SK-N-SH (cell line): Measurements from ENCODE around the gene FAM161A. TPM values are rescaled to one million over a fixed set of nuclear protein-coding genes. Genes with fewer than 3 reads are reported as not detected.
"Not testable (repeated sequence)": the region's sequence is repeated elsewhere in the genome, so short reads cannot be mapped to it uniquely, and the experiment has no call there.

ENCODE experiments used
- CTCF ChIA-PET: fragments of 300-600, 350-600 bp; formaldehyde crosslinking; extraction: SDS; loops from one replicate; lab custom pipeline; 2021; lab: Yijun Ruan, JAX
- POLR2A ChIA-PET: fragments of 350-600 bp; sonication (Branson Sonifier 250); formaldehyde crosslinking; extraction: SDS; loops from one replicate; lab custom pipeline; 2020; ENCODE audit warnings: antibody characterized with exemption, inconsistent platforms; lab: Yijun Ruan, JAX
- DNase-seq: peaks from one replicate; pipeline ENCODE4 v3.0.0; 2012
- H2AFZ ChIP-seq: fragments of 200-600 bp; sonication (generic); 2 replicates; pipeline ENCODE4 v1.8.1; 2016; ENCODE audit warnings: antibody characterized with exemption, mild to moderate bottlenecking, low read depth
- H3F3A ChIP-seq: fragments of 200-600 bp; sonication (generic); replicated peaks from 2 replicates; pipeline ENCODE3; 2016; ENCODE audit warnings: antibody characterized with exemption, mild to moderate bottlenecking; ENCODE audit not compliant: insufficient read depth
- H3K27ac ChIP-seq, 2 experiments: fragments of 200-500 bp in 1 of 2; fragments of 200-600 bp in 1 of 2; sonication (Bioruptor generic) in 1 of 2; sonication (generic), shearing (Covaris generic) in 1 of 2; 2 replicates each; pipeline versions ENCODE4 v1.5.1 to v1.6.1; 2014 to 2016; ENCODE audit warnings: low read depth in 2 of 2, inconsistent platforms in 1 of 2, low read length in 1 of 2, mild to moderate bottlenecking in 1 of 2, mixed read lengths in 1 of 2
- H3K27me3 ChIP-seq: fragments of 200-600 bp; sonication (generic), shearing (Covaris generic); 2 replicates; pipeline ENCODE4 v1.6.1; 2016; ENCODE audit warnings: mixed run types; ENCODE audit not compliant: insufficient read depth
- H3K36me3 ChIP-seq, 2 experiments: fragments of 200-500 bp in 1 of 2; fragments of 200-600 bp in 1 of 2; sonication (Bioruptor generic) in 1 of 2; sonication (generic) in 1 of 2; replicated peaks in 1 of 2; 2 replicates each; pipeline versions ENCODE3 to v1.5.1; 2014 to 2016; ENCODE audit warnings: low read length in 1 of 2, mild to moderate bottlenecking in 1 of 2; ENCODE audit not compliant: insufficient read depth in 2 of 2, control insufficient read depth in 1 of 2
- H3K4me1 ChIP-seq, 2 experiments: fragments of 200-500 bp in 1 of 2; fragments of 200-600 bp in 1 of 2; sonication (Bioruptor generic) in 1 of 2; sonication (generic), shearing (Covaris generic) in 1 of 2; 2 replicates each; pipeline versions ENCODE4 v1.5.1 to v1.6.1; 2014 to 2016; ENCODE audit warnings: low read depth in 1 of 2, low read length in 1 of 2, mixed run types in 1 of 2; ENCODE audit not compliant: insufficient read depth in 2 of 2, control insufficient read depth in 1 of 2
- H3K4me2 ChIP-seq: fragments of 200-600 bp; sonication (generic), shearing (Covaris generic); 2 replicates; pipeline ENCODE4 v1.6.1; 2017; ENCODE audit warnings: mixed run types
- H3K4me3 ChIP-seq, 2 experiments: fragments of 200-500 bp in 1 of 2; fragments of 200-600 bp in 1 of 2; sonication (Bioruptor generic) in 1 of 2; sonication (generic), shearing (Covaris generic) in 1 of 2; 2 replicates each; pipeline versions ENCODE4 v1.5.1 to v1.8.1; 2014 to 2016; ENCODE audit warnings: low read depth in 2 of 2, inconsistent platforms in 1 of 2, low read length in 1 of 2, mild to moderate bottlenecking in 1 of 2, mixed read lengths in 1 of 2, moderate library complexity in 1 of 2
- H3K79me2 ChIP-seq: fragments of 200-600 bp; sonication (generic); 2 replicates; pipeline ENCODE4 v1.8.1; 2017; ENCODE audit warnings: mild to moderate bottlenecking; ENCODE audit not compliant: insufficient read depth
- H3K9ac ChIP-seq: fragments of 200-600 bp; sonication (generic); 2 replicates; pipeline ENCODE4 v1.6.1; 2017; ENCODE audit warnings: mixed run types
- H3K9me2 ChIP-seq: fragments of 200-600 bp; sonication (generic); 2 replicates; pipeline ENCODE4 v1.6.1; 2017; ENCODE audit warnings: mixed run types
- H3K9me3 ChIP-seq: fragments of 200-600 bp; sonication (generic); 2 replicates; pipeline ENCODE4 v1.6.1; 2017; ENCODE audit warnings: mixed run types, mild to moderate bottlenecking, moderate library complexity
- H4K20me1 ChIP-seq: fragments of 200-600 bp; sonication (generic); 2 replicates; pipeline ENCODE4 v1.6.1; 2017; ENCODE audit warnings: mild to moderate bottlenecking, mixed run types; ENCODE audit not compliant: insufficient read depth
- CHD2 ChIP-seq: fragments of 150-350 bp; IDR thresholded peaks from 2 replicates; pipeline ENCODE4 v1.6.1; 2018; ENCODE audit warnings: low read length; ENCODE audit not compliant: partially characterized antibody
- CTCF ChIP-seq: fragments of 200-600 bp; sonication (generic); IDR thresholded peaks from 2 replicates; pipeline ENCODE4 v1.6.1; 2017; ENCODE audit warnings: antibody characterized with exemption, mild to moderate bottlenecking, moderate library complexity
- ELF1 ChIP-seq: IDR thresholded peaks from 2 replicates; pipeline ENCODE4 v1.4.0; 2012
- EZH2phosphoT487 ChIP-seq: fragments of 200-600 bp; sonication (generic); IDR thresholded peaks from 2 replicates; pipeline ENCODE4 v1.6.1; 2017; ENCODE audit warnings: low read depth, mixed run types, mild to moderate bottlenecking, antibody characterized with exemption, moderate library complexity, borderline replicate concordance
- FOSL2 ChIP-seq: IDR thresholded peaks from 2 replicates; pipeline ENCODE4 v1.4.0; 2012; ENCODE audit warnings: low read depth, mild to moderate bottlenecking, moderate library complexity, borderline replicate concordance
- FOXJ3 ChIP-seq: sonication (generic); formaldehyde crosslinking; IDR thresholded peaks from 2 replicates; pipeline ENCODE4 v1.5.1; 2020; ENCODE audit warnings: mild to moderate bottlenecking, missing genetic modification reagents
- FOXM1 ChIP-seq: IDR thresholded peaks from 2 replicates; pipeline ENCODE4 v1.4.0; 2012; ENCODE audit warnings: low read depth, mild to moderate bottlenecking
- JUND ChIP-seq: IDR thresholded peaks from 2 replicates; pipeline ENCODE4 v1.4.0; 2012
- MEF2A ChIP-seq: IDR thresholded peaks from 2 replicates; pipeline ENCODE4 v1.4.0; 2012; ENCODE audit warnings: low read depth, borderline replicate concordance
- NFIC ChIP-seq: IDR thresholded peaks from 2 replicates; pipeline ENCODE4 v1.4.0; 2012; ENCODE audit warnings: borderline replicate concordance
- NRF1 ChIP-seq: IDR thresholded peaks from 2 replicates; pipeline ENCODE4 v1.6.1; 2012; ENCODE audit warnings: low read depth, mild to moderate bottlenecking, low read length
- POLR2AphosphoS5 ChIP-seq: IDR thresholded peaks from 2 replicates; pipeline ENCODE4 v1.6.1; 2012; ENCODE audit warnings: low read depth, low read length
- RAD21 ChIP-seq: IDR thresholded peaks from 2 replicates; pipeline ENCODE4 v1.6.1; 2012; ENCODE audit warnings: mild to moderate bottlenecking, low read length
- RXRA ChIP-seq: IDR thresholded peaks from 2 replicates; pipeline ENCODE4 v1.4.0; 2012; ENCODE audit warnings: low read depth, mild to moderate bottlenecking, borderline replicate concordance
- SIN3A ChIP-seq: IDR thresholded peaks from 2 replicates; pipeline ENCODE4 v1.6.1; 2012; ENCODE audit warnings: low read depth, mild to moderate bottlenecking, low read length, moderate library complexity, borderline replicate concordance
- TAF1 ChIP-seq: IDR thresholded peaks from 2 replicates; pipeline ENCODE4 v1.6.1; 2012; ENCODE audit warnings: low read depth, mild to moderate bottlenecking, low read length, moderate library complexity, borderline replicate concordance
- TCF12 ChIP-seq: IDR thresholded peaks from 2 replicates; pipeline ENCODE4 v1.4.0; 2012
- TEAD4 ChIP-seq: IDR thresholded peaks from 2 replicates; pipeline ENCODE4 v1.4.0; 2012; ENCODE audit warnings: mild to moderate bottlenecking, borderline replicate concordance; ENCODE audit not compliant: insufficient read depth
- YY1 ChIP-seq: IDR thresholded peaks from 2 replicates; pipeline ENCODE4 v1.4.0; 2012; ENCODE audit warnings: low read depth, mild to moderate bottlenecking
- WGBS: methylation state at CpG from one replicate; pipeline ENCODE4 v1.1.6; 2017; ENCODE audit warnings: low lambda C conversion rate; 5-methylcytosine and 5-hydroxymethylcytosine counted together
- polyA plus RNA-seq, 3 experiments: library from polyadenylated mRNA; depleted of rRNA; stranded (reverse); fragments of >200 nt; gene quantifications; 2 replicates each; pipeline ENCODE4 v1.2.3, GENCODE V29; 2012

The FAM161A gene
- polyA plus RNA-seq, 1 of the 3 experiments (the other 2 are of a cell fraction): 0.90 TPM

GRCh38 chr2:61814539-61815160 lies 39.2 kb downstream of the FAM161A start:
- no peaks in the 10 kb centered on the region for H3K9me3 ChIP-seq
- H3K4me1 ChIP-seq: no peaks in the 10 kb centered on the region
- WGBS: 77% methylated on average over 6 of the region's 6 CpGs
- no peaks in the 10 kb centered on the region for H3K9me2 ChIP-seq
- H3K27ac ChIP-seq: no peak overlapping the region
- TF ChIP-seq FOSL2 (no peak), RXRA (no peak), FOXM1 (no peak), NFIC (no peak), RAD21 (no peak), CHD2 (no peak), TEAD4 (no peak), JUND (no peak), TCF12 (no peak), NRF1 (no peak), EZH2phosphoT487 (no peak), CTCF (no peak), ELF1 (no peak), SIN3A (no peak), YY1 (no peak), MEF2A (no peak), POLR2AphosphoS5 (no peak), TAF1 (no peak), FOXJ3 (CRISPR knock-in tag) (no peak)
- no peaks in the 10 kb centered on the region for H3K79me2 ChIP-seq
- POLR2A ChIA-PET: no interaction called here
- H2AFZ ChIP-seq: no peak overlapping the region
- no peaks in the 10 kb centered on the region for H3F3A ChIP-seq
- no peaks in the 10 kb centered on the region; the same call in 1 of the 2 replicates for H3K27me3 ChIP-seq
- no peak overlapping the region for H3K9ac ChIP-seq
- H3K4me2 ChIP-seq: no peak overlapping the region
- DNase-seq: no peak
- no peaks in the 10 kb centered on the region for H3K36me3 ChIP-seq
- CTCF ChIA-PET: no interaction called here
- no peak overlapping the region for H3K4me3 ChIP-seq
- H4K20me1 ChIP-seq: no peaks in the 10 kb centered on the region

DNA sequence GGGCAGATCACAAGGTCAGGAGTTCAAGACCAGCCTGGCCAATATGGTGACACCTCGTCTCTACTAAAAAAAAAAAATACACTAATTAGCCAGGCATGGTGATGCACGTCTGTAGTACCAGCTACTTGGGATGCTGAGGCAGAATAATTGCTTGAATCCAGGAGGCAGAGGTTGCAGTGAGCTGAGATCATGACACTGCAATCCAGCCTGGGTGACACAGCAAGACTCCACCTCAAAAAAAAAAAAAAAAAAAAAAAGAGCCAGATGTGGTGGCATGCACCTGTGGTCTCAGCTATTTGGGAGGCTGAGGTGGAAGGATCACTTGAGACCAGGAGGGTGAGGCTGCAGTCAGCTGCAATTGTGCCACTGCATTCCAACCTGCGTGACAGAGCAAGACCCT lies 40.5 kb downstream of the FAM161A start:
- DNase-seq, H3K9ac ChIP-seq, H3F3A ChIP-seq, H3K27me3 ChIP-seq, H3K9me3 ChIP-seq, H3K79me2 ChIP-seq, H3K27ac ChIP-seq, H3K9me2 ChIP-seq, CTCF ChIA-PET, H3K4me3 ChIP-seq, H3K4me2 ChIP-seq, H4K20me1 ChIP-seq, H2AFZ ChIP-seq, H3K4me1 ChIP-seq, POLR2A ChIA-PET, H3K36me3 ChIP-seq: not testable (repeated sequence)
- WGBS: 62% methylated on average over 3 of the region's 3 CpGs
